Heart right ventricle (tissue), 16 donors: Measurements from ENCODE around the gene IL5RA. TPM values are rescaled to one million over a fixed set of nuclear protein-coding genes. Genes with fewer than 3 reads are reported as not detected.

ENCODE experiments used
- ATAC-seq, 8 donors: fragments of 200-7000 bp; cut with Tn5 transposase; one replicate each; pipeline ENCODE4 v1.9.1; 2020; ENCODE audit warnings: mild to moderate bottlenecking in 8 of 8, moderate library complexity in 8 of 8, moderate number of reproducible peaks in 1 of 8
- DNase-seq, 2 donors: peaks; one replicate each; pipeline ENCODE4 v3.0.0-alpha.2; 2020
- H3K27ac ChIP-seq, 10 donors: fragments of 200-600 bp; sonication (generic) in 2 of 10; one replicate each; pipeline versions ENCODE4 v1.5.0 to v1.8.0; 2020 to 2022; ENCODE audit warnings: mild to moderate bottlenecking in 3 of 10
- H3K27me3 ChIP-seq, 7 donors: fragments of 200-600 bp; one replicate each; pipeline ENCODE4 v1.8.0; 2021 to 2022; ENCODE audit warnings: mild to moderate bottlenecking in 2 of 7
- H3K36me3 ChIP-seq, 9 donors: fragments of 200-600 bp; sonication (generic) in 1 of 9; one replicate each; pipeline versions ENCODE4 v1.5.0 to v1.8.0; 2020 to 2022; ENCODE audit warnings: mild to moderate bottlenecking in 2 of 9
- H3K4me1 ChIP-seq, 9 donors: fragments of 200-600 bp; sonication (generic) in 1 of 9; one replicate each; pipeline versions ENCODE4 v1.5.0 to v1.8.0; 2020 to 2022; ENCODE audit warnings: mild to moderate bottlenecking in 4 of 9
- H3K4me3 ChIP-seq, 10 donors: fragments of 200-600 bp; sonication (generic) in 2 of 10; one replicate each; pipeline versions ENCODE4 v1.5.0 to v1.8.0; 2020 to 2022; ENCODE audit warnings: mild to moderate bottlenecking in 7 of 10, moderate library complexity in 2 of 10
- H3K9me3 ChIP-seq, 11 donors: fragments of 200-600 bp in 10 of 11; sonication (generic) in 2 of 11; one replicate each; pipeline versions ENCODE4 v1.5.0 to v1.8.0; 2013 to 2022; ENCODE audit warnings: mild to moderate bottlenecking in 2 of 11, control low read depth in 1 of 11, moderate library complexity in 1 of 11
- WGBS, 2 donors: extraction: QIAGEN DNeasy Blood & Tissue Kit; methylation state at CpG; one replicate each; pipeline ENCODE4 v1.1.7; 2013; ENCODE audit warnings: inconsistent platforms in 1 of 2; 5-methylcytosine and 5-hydroxymethylcytosine counted together
- intact Hi-C, 10 donors: fragments of 100-400 bp; cut with DNase I; formaldehyde crosslinking; loops; one replicate each; pipeline versions ENCODE4 v1.11.1 to v1.14.2; 2022
- polyA plus RNA-seq, 2 donors: library from polyadenylated mRNA; stranded (reverse); fragments of 200-250 nt; gene quantifications; one replicate each; pipeline ENCODE4 v1.2.3, GENCODE V29; 2013
- total RNA-seq, 10 donors: library from RNA; stranded (reverse); fragmentation: NEBNext Ultra II Directional in 3 of 10; extraction: Animal tissue kit (Norgen Biotek cat#: 25700) in 3 of 10; gene quantifications; one replicate each; pipeline versions ENCODE4 v1.2.1 to v1.2.4, GENCODE V29; 2021 to 2023
- TF ChIP-seq, protein P1 (sequence below), 9 donors: fragments of 200-600 bp; sonication (generic) in 2 of 9; IDR thresholded peaks; one replicate each; pipeline versions ENCODE4 v1.5.0 to v1.8.0; 2021 to 2022; ENCODE audit warnings: antibody characterized with exemption in 9 of 9, mild to moderate bottlenecking in 5 of 9, moderate library complexity in 1 of 9
- donor health status: Arrhythmogenic right ventricular cardiomyopathy.
- donor health status: ischemic (EF 13 %, LVEDD 7.1; RV severe dilation, severe dysfunction).
- donor health status: healthy with polysubstance abuse.
- donor health status: DM: no; HTN: yes; CAD: no.
- donor health status: DM: no; HTN: no; CAD: no.
- donor health status: ischemic (EF 25% LVEDD 6.9; RV normal size, moderate dysfunction).
- donor health status: ischemic (EF 25% LVEDD 5.7; RV mildly dilated, moderate dysfunction).
- donor health status: healthy.
- donor health status: DM: yes; HTN: yes; CAD: no.
- donor health status: Ischemic cardiomyopathy.
- donor health status: ischemic (EF 35%, LVEDD 5.7; RV mildly dilated, moderate dysfunction).
- donor health status: nonischemic (EF 11% LVEDD 7.7; RV severe dilation, severe dysfunction).
- donor health status: DM: yes; HTN: yes; CAD: no.
- donor health status: PGD.
- donor health status: ischemic (EF 29% LVEDD 5.4; RV normal size, mild dysfunction).
- donor health status: nonischemic (EF 23%, LVEDD 6.1; RV moderate dilation, normal function).

IL5RA gene
- total and polyA plus RNA-seq, 12 donors, result 0.07 to 1.1 (median 0.23) TPM; not detected in 5

DNA sequence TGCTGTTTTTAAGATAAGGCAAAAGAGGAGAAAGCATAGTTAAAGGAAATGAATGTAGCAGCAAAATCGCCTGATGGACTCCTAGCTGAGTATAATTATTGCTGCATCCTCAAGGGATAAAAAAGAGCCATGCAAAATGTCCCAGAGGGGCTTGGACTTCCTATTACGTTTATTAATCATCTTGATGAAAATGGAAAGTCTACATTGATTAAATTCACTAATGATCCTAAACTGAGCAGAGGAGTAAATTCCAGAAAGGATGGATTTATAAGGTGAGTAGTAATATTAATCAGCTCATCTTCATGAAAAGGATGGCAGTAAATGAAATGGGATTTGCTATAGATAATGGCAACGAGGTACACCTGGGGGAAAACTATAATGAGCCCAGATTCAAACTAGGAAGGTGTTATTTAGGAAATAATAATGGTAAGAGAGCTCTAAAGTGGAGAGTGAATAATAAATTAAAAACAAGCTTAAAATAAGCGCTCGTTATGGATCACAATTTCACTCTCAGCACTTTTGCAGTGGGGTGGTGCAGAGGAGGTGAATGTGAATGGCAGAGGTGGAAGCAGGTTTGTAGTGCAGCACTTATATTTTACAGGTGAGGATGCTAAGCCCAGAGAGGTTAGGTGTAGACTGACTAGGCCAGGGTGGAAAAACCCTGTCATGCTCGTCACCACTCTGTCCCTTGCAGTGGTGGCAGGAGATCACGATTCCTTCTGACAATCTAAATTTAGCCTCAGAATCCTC lies 22.3 kb downstream of the IL5RA start:
- DNase-seq (no peak), ATAC-seq (peak in 1 of 8 donors; percentile 50)
- no peaks in the 10 kb centered on the region for H3K9me3 ChIP-seq
- no peaks in the 10 kb centered on the region for H3K27me3 ChIP-seq
- H3K4me1 ChIP-seq, result no peaks in the 10 kb centered on the region
- H3K27ac ChIP-seq, result no peak overlapping the region
- intact Hi-C loops, result no loop called here
- no peak overlapping the region for H3K4me3 ChIP-seq
- no peaks in the 10 kb centered on the region for H3K36me3 ChIP-seq
- TF ChIP-seq, protein P1, sequence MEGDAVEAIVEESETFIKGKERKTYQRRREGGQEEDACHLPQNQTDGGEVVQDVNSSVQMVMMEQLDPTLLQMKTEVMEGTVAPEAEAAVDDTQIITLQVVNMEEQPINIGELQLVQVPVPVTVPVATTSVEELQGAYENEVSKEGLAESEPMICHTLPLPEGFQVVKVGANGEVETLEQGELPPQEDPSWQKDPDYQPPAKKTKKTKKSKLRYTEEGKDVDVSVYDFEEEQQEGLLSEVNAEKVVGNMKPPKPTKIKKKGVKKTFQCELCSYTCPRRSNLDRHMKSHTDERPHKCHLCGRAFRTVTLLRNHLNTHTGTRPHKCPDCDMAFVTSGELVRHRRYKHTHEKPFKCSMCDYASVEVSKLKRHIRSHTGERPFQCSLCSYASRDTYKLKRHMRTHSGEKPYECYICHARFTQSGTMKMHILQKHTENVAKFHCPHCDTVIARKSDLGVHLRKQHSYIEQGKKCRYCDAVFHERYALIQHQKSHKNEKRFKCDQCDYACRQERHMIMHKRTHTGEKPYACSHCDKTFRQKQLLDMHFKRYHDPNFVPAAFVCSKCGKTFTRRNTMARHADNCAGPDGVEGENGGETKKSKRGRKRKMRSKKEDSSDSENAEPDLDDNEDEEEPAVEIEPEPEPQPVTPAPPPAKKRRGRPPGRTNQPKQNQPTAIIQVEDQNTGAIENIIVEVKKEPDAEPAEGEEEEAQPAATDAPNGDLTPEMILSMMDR (IDR thresholded peaks at IDR 0.05), result no peak
- WGBS, 2 donors, result 56 to 59% methylated on average over 7 of the region's 7 CpGs

DNA sequence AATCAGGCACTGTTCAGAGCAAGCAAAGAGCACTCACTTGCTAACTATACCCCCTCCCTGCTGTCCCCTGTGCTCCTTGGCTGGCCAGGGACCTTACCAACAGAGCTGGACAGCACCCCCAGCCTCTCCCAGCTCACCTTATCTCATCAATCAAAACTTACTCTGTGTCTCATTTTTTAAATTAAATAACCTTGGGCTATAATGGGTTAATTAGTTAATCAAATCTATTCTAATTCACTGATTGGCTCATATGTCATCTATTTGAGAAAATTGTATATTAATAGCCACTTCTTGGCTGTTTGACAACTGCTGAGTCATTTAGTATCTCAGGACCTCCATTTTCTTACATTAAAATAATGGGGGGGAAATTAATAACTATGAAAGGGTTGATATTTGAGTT lies 22.9 kb downstream of the IL5RA start:
- no peaks in the 10 kb centered on the region for H3K27me3 ChIP-seq

DNA sequence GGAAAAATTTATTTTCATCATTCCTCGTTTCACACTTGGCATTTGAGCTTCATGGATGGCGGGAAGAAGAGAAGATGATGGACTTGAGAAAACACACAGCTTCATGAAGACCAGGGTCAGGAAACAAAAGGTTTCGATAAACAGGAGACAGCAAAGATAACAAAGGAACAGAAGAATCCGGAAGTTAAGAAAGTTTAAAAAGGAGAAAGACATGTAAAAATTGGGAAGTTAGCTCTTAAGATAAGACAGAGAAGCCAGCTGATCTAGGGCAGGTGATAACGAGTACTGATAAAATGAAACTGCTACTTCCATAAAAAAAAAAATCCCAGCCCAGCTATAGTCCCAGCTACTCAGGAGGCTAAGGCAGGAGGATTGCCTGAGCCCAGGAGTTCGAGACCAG lies 23.9 kb downstream of the IL5RA start:
- Histone ChIP-seq H3K27me3 (no peaks in the 10 kb centered on the region), H3K4me1 (no peaks in the 10 kb centered on the region), H3K4me3 (no peak overlapping the region), H3K9me3 (no peaks in the 10 kb centered on the region), H3K36me3 (no peaks in the 10 kb centered on the region), H3K27ac (no peak overlapping the region)
- ATAC-seq (no peak), DNase-seq (no peak)
- intact Hi-C loops, result no loop called here
- TF ChIP-seq, protein P1 (IDR thresholded peaks at IDR 0.05), result no peak
- 60 to 64% methylated on average over 6 of the region's 6 CpGs for WGBS, 2 donors

More for the DNA sequence above, 22.9 kb downstream of the IL5RA start:
- no peak overlapping the region for H3K27ac ChIP-seq
- H3K9me3 ChIP-seq, result no peaks in the 10 kb centered on the region
- no peak overlapping the region for H3K4me3 ChIP-seq
- H3K36me3 ChIP-seq, result no peaks in the 10 kb centered on the region
- TF ChIP-seq, protein P1 (IDR thresholded peaks at IDR 0.05), result no peak
- DNase-seq (no peak), ATAC-seq (no peak)
- intact Hi-C loops, result no loop called here
- H3K4me1 ChIP-seq, result no peaks in the 10 kb centered on the region

DNA sequence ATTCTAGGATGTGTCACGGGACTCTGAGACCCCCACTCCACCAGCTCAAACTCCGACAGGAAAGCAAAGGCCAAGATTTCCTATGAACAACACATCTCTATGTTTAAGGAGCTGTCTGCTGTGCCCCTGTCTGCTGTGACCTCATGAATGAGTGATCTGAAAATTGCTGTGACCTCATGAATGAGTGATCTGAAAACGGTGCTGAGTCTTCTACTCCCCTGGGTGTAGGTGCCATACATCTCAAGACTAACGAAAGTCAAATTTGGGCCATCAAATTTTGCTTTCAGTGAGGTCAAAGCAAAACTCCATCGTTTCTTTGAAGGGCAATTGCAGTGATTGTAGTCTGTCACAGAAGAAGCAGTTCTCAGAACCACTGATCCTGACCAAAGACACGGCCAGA lies 24.4 kb downstream of the IL5RA start:
- Histone ChIP-seq H3K27ac (peak overlapping the region in 1 of 10 donors; percentile 20), H3K27me3 (peaks cover 0 to under 1% (median 0%) of the 10 kb centered on the region in 7 donors), H3K4me1 (no peaks in the 10 kb centered on the region), H3K9me3 (no peaks in the 10 kb centered on the region), H3K4me3 (no peak overlapping the region), H3K36me3 (no peaks in the 10 kb centered on the region)
- 77 to 79% methylated on average over 6 of the region's 6 CpGs for WGBS, 2 donors
- DNase-seq, result no peak
- intact Hi-C loops, result no loop called here
- no peak for ATAC-seq
- TF ChIP-seq, protein P1 (IDR thresholded peaks at IDR 0.05), result no peak
